Measurements from ENCODE around the gene MGAT1.
"Not testable (repeated sequence)": the region's sequence is repeated elsewhere in the genome, so short reads cannot be mapped to it uniquely, and the experiment has no call there.

Gene MGAT1

GRCh38 chr5:180803181-180804128 lies 849 bp upstream of the MGAT1 start:
- DNase-seq: peak; percentile 69 to 86

DNA sequence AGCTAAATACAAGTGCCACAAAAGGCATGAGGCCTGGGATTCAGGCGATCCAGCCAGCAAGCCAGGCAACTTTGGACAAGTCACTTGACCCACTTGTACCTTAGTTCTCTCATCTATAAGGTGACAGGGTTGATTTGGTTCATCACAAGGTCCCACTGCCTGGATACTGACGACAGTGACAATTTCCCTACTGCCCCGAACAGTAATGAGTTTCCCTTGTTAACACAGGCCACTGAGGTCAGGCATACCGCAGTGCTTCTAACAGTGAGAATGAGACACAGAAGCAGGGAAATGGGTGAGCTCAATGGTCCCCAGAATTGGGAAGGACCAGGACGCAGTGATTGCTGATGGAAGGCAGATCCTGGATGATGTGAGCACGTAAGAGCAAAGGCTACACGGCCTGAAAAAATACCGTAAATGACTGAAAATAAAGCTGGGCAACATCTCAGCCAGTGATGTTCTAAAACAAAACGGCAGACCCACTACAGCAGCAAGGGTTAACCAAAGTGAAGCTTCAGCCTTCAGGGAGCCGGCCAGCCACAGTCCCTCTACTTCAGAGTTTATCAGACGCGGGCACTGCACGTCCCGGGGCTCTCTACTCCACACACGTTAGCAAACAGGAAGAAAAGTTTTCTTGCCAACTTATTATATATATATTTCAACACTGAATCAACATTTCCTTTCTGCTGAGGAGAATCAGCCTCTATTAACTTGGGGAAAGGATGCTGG lies 846 bp downstream of the MGAT1 start:
- DNase-seq: no peak

DNA sequence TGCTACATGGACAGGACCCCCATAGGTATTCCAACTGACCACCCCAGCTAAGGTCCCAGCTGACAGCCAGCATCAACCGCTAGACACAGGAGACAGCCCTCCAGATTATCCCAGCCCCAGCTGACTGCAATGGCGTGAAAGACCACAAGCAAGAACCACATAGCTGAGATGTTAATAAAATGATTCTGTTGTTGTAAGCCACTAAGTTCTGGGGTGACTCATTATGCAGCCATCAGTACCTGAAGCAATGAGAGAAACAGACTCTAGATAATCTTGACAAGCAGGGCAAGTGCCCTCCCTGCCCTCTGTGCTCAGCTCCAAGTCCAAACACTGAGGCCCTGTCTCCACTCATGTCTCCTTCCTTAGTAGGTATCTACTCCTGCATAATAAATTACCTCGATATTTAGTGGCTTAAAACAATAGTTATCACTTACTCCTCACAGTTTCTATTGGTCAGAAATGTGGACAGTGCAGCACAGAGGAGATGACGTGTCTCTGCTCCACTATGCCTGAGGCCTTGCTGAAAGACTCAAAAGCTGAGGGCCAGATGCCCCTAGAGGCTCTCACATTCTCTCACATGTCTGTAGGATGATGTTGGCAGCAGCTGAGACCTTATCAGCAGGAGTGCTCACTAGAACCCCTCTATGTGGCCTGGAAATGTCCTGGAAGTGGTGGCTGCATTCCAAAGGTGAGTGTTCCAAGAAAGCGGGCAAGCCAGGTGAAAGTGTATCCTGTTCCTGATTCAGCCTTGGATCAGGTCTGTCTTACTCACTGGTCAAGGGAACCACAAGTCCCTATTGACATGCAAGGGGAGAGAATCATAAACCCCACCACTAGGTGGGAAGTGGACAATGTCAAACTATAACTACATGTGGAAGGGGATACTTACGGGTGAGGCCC lies 2.5 kb downstream of the MGAT1 start:
- DNase-seq: no peak

GRCh38 chr5:180799194-180799593 lies 3.4 kb downstream of the MGAT1 start:
- no peak for DNase-seq

DNA sequence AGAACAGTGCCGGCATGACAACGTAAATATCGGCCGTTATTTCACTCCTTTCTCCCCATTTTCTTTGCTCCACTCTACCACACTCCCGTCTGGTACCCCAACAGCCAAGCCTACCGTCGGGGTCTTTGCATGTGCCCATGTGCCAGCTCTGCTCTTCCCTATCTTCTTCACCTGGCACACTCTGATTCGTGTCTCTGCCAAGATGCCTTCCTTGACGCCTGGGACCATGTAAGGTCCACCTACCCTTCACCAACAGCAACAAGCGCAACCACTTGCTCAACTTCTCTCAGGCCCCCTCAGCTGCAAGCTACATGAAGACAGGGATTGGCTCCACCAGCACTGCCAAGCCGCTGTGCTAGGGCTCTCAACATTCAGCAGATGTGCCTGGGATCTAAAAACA lies 4.4 kb downstream of the MGAT1 start:
- no peak for DNase-seq

DNA sequence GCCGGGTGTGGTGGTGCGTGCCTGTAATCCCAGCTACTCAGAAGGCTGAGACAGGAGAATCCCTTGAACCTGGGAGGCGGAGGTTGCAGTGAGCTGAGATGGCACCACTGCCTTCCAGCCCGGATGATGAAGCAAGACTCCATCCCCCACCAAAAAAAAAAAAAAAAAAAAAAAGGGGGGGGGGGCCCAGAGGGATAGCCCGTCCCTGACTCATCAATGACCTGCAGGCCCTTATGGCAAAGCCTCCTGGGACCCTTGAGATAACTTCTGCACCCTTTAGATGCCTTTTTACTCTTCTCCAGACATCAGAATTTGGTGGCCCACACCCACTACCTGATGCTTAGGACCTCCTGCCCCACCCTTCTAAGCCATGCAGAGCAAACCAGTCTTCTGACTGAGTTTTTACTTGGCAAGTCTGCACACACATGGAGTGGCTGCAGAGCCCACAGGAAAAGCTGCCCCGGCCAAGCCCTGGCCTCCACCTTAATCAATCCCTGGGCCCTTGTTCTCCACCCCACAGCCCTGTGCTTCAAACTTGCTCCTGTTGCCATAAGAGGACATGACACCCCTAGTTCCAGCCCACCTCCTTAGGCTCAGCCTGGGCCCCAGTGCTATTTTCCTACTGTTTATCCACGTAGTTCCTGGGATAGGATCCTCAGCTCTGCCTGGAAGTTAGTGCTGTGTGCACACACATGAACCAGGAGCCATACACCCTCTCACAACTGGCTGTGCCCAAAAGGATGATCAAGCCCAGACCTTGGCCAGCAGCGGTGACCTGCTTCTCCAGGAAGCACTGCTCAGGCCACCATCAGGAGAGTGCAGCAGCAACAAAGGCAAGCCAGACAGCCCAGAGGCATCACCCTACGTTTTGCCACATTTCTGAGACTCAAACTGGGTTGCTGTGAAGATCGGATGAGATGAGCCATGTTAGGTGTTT lies 5.1 kb downstream of the MGAT1 start:
- DNase-seq: no peak

DNA sequence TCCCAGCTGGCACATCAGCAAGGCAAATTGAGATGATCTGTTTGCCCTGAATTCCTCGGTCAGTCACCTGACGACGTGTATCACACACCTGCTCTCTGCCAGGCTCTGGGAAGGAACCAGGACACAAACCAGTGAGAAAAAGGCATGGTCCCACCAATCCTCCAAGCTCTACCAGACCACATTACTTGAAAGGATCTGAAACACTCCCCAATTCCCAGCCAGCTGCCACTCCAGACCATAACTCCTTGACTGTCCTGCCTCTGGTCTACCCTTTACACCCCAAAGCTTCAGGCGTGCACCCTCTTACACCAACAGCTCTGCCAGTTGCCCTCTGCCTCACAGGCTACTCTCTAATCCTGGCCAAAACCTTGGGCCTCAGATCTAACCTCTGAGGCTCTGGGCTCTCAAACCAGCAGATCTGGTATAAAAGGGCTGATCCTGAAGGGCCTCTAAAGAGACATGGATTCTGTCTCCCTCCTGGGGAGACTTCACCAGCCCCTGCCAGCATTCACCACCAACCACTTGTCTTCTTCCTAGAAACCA lies 6.8 kb downstream of the MGAT1 start:
- DNase-seq: no peak

- DNase-seq: no peak
Measured at GRCh38 chr5:180792965-180793287, 9.7 kb downstream of the MGAT1 start.

- DNase-seq: no peak
Measured at GRCh38 chr5:180792287-180792964, 10.2 kb downstream of the MGAT1 start.

DNA sequence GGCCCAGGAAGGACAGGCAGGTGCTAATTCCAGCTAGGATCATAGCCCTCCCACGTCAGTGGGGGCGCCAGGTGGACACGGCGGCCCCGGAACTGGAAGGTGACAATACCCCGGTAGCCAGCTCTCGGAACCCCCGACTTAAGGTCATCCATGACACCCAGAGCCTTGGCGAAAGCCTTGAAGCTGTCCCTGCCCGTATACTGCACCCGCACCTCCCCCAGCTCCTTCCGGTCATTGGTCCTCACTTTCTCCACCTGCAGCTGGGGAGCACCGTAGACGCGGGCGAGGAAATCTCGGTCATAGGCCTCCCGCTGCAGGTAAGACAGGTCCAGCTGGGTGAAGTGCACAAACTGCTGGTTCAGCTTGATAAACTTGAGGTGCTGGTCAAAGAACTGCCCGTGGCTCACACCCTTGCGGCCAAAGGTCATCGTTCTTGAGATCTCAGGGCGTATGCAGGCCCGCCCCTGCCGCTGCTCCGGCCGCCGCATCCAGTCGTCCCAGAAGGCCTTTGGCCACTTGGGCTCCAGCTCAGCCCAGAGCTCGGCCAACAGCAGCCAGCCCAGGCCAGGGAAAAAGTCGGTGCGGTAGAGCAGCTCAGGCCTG lies 10.9 kb downstream of the MGAT1 start:
- no peak for DNase-seq

- no peak for DNase-seq
Measured at GRCh38 chr5:180790524-180790923, 12.1 kb downstream of the MGAT1 start.

DNA sequence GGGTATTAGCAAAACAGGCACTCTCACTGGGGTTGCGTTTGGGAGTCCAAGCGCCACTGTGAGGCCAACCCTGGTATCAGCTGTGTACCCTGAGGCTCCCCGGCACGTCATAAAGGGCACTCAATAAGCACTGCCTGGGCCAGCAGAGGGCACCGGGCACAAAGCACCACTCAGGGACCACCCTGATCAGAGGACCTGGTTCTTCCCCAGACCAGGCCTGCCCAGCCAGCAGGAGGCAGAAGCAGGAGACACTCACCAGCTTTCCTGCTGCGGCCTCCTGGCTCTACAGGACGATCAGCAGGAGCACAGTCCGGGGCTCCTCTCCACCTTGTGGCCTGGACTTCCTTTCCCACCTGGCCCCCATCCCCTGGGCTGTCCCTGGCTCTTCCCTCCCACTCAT lies 12.6 kb downstream of the MGAT1 start:
- no peak for DNase-seq

DNA sequence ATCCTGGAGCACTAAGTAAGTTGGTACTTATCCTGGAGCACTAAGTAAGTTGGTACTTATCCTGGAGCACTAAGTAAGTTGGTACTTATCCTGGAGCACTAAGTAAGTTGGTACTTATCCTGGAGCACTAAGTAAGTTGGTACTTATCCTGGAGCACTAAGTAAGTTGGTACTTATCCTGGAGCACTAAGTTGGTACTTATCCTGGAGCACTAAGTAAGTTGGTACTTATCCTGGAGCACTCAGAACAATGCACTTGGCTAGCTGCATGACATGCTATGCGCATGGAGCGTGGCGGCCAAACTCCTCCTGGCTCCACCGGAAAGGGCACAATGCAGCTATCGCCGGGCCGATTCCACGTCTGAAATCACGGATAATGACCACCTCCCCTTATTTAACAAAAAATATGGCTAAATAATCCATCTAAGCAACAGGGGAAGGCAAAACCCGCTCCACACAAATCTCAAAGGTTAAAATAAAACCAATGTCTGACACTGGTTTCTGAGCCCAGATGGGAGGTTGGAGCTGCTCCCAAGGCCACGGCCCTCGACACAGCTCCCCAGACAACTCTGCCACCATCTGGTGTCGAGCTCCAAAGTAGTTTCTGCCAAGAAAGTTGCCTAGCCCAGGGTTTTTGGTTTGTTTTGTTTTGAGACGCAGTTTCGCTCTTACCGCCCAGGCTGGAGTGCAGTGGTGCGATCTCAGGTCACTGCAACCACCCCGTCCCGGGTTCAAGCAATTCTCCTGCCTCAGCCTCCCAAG lies 13.8 kb downstream of the MGAT1 start:
- DNase-seq: not testable (repeated sequence)

- DNase-seq: no peak
Measured at GRCh38 chr5:180787711-180788431, 14.7 kb downstream of the MGAT1 start.

- no peak for DNase-seq
Measured at GRCh38 chr5:180786531-180787398, 15.8 kb downstream of the MGAT1 start.

- DNase-seq: no peak
Measured at GRCh38 chr5:180785794-180786221, 16.8 kb downstream of the MGAT1 start.

GRCh38 chr5:180785121-180785781 lies 17.4 kb downstream of the MGAT1 start:
- DNase-seq: no peak

All from stimulated activated CD4-positive, alpha-beta T cell treated with anti-CD3 and anti-CD28 coated beads, Interleukin-4, amount 100 ng/mL, for 4 hours (primary cell).